Stimulated activated naive CD8-positive, alpha-beta T cell treated with anti-CD3 and anti-CD28 coated beads, Interleukin-15, amount 100 ng/mL, for 72 hours (primary cell): Measurements from ENCODE around the gene NOL4L.
A peak's percentile ranks its signal among the peaks of the same experiment; 100 is the strongest.

ENCODE experiments used
- ATAC-seq: fragments of 150-1000 bp; cut with Tn5 transposase; 2 replicates; pipeline ENCODE4 v1.10.0; 2021; ENCODE audit warnings: mild to moderate bottlenecking, moderate library complexity
- DNase-seq, 2 donors: peaks; one replicate each; pipeline ENCODE4 v3.0.0; 2021 to 2022
- H3K27ac Mint-ChIP-seq, 2 donors: one replicate each; pipeline ENCODE4 v1.8.0; 2022; ENCODE audit warnings: mild to moderate bottlenecking in 2 of 2, mixed read lengths in 2 of 2, moderate library complexity in 2 of 2
- H3K27me3 Mint-ChIP-seq: one replicate; pipeline ENCODE4 v1.8.0; 2022; ENCODE audit warnings: mixed read lengths
- H3K4me1 Mint-ChIP-seq: one replicate; pipeline ENCODE4 v1.8.0; 2022; ENCODE audit warnings: mild to moderate bottlenecking, mixed read lengths
- H3K4me3 Mint-ChIP-seq, 2 donors: one replicate each; pipeline ENCODE4 v1.8.0; 2022; ENCODE audit warnings: mild to moderate bottlenecking in 2 of 2, mixed read lengths in 2 of 2, moderate library complexity in 1 of 2
- H3K9me3 Mint-ChIP-seq, 2 donors: one replicate each; pipeline ENCODE4 v1.8.0; 2022; ENCODE audit warnings: mixed read lengths in 2 of 2

Gene NOL4L

GRCh38 chr20:32539026-32539816, 45.9 kb downstream of the NOL4L start:
- Mint-ChIP-seq H3K4me3 (peak overlapping the region; percentile 79 to 80), H3K27me3 (no peaks in the 10 kb centered on the region), H3K9me3 (no peaks in the 10 kb centered on the region), H3K27ac (peak overlapping the region; percentile 93 to 95), H3K4me1 (peaks cover 94% of the 10 kb centered on the region)
- DNase-seq (no peak), ATAC-seq (no peak)

DNA sequence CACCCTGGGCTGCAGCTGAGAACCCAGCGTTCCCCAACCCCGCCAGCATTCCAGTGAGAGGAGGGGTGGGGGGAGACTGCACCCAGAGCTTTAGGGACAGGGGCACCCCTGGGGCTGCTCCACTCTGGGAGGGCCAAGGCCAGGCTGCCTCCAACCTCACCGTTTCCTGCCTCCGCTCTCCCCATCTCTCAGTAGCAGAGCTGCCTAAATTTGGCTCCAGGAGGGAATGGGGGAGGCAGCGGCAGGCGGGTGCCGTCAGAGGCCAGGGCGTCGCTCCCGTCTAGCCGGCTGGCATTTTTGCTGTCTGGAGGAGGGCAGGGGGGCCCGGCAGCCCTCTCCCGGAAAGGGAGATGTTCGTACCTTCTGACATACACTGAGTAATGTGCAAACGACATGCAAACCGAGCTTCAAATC, 46.6 kb downstream of the NOL4L start:
- H3K4me1 Mint-ChIP-seq: peaks cover 94% of the 10 kb centered on the region
- ATAC-seq (no peak), DNase-seq (no peak)
- H3K27me3 Mint-ChIP-seq: no peaks in the 10 kb centered on the region
- peak overlapping the region; percentile 43 to 85 for H3K27ac Mint-ChIP-seq
- H3K4me3 Mint-ChIP-seq: peak overlapping the region; percentile 79 to 80
- no peaks in the 10 kb centered on the region for H3K9me3 Mint-ChIP-seq

GRCh38 chr20:32537657-32538525, 47.2 kb downstream of the NOL4L start:
- Mint-ChIP-seq H3K9me3 (no peaks in the 10 kb centered on the region), H3K27me3 (no peaks in the 10 kb centered on the region), H3K4me3 (peak overlapping the region; percentile 89 to 96), H3K27ac (peak overlapping the region; percentile 63 to 96), H3K4me1 (peaks cover 94% of the 10 kb centered on the region)
- ATAC-seq: no peak
- DNase-seq: no peak

DNA sequence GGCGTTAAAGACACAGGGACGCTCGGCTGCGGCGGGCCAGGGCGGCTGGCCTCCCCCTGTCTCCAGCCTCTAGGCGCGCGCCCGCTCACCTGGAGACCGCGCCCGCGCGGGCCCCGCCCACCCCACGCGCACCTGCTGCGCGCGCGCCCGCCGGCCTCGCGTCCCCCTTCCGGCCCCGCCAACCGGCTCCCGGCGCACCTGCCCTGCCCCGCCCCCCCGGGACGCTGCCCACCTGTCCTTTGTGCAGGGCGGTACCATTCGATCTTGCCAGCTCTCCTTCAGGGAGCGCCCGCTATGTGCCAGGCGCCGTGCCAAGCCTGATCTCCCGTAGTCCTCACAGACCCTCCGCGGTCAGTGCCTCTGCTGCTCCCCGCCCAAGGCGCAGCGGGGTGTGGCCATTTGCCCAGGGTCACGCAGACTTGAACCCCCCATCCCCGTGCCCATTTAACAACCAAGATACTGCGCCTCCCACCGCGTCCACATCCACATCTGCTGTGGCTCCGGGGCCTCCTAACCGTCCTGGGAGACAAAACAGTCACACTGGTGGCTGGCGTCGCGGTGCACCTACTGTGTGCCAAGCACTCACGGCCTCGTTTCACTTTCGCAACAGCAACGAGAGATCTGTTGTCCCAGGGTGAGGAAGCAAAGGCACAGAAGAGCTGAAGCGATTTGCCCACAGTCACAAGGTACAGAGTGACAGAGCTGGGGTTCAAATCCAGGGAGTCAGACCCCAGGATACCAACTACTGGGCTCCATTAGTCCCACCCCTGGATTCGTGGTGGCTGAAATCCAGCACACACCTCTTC, 48.1 kb downstream of the NOL4L start:
- DNase-seq: peak; percentile 69 to 70
- Mint-ChIP-seq H3K4me1 (peaks cover 94% of the 10 kb centered on the region), H3K27ac (peak overlapping the region; percentile 90 to 96), H3K9me3 (no peaks in the 10 kb centered on the region), H3K27me3 (no peaks in the 10 kb centered on the region), H3K4me3 (peak overlapping the region; percentile 89 to 96)
- peak; percentile 19 for ATAC-seq

DNA sequence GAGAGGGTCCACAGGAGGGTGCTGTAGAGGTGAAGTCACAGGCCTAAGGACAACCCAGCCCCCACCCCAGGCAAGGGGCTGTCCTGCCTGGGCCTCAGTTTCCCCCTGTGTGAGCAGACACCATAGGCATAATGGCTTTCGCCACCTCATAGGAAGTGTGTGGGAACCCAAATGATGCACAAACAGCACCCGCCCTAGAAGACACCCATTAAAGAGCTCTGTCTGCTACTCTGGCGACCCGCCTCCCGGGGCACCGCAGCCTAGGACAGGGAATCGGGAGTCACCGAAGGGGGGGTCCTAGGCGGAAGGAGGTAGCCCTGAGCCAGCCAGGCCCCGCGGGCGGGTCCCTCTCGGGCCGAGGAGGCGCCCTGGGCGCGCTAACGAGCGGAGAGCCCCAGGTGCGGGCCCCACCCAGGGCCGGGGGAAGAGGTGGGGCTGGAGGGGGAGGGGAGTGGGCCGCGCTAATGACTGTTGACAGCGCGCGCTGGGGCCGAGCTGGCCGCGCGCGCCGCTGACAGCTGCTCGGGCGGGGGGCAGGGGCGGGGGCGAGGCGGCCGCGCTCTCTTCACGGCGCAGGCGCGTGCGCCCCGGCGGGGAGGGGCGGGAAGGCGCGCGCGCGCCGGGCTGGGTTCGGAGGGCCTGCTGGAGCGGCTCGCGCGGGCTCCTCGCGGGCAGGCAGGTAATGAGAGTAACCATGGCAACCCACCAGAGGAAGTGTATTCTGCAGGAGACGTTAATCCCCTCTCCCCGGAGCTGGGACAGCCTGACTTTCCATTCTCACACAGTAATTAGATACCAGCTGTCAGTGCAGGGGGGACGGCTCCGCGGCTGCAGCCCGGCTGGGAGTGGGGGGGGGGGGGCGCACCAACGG, 48.9 kb downstream of the NOL4L start:
- Mint-ChIP-seq H3K4me1 (peaks cover 94% of the 10 kb centered on the region), H3K4me3 (peak overlapping the region; percentile 88 to 90), H3K9me3 (no peaks in the 10 kb centered on the region), H3K27me3 (no peaks in the 10 kb centered on the region), H3K27ac (peak overlapping the region; percentile 74 to 94)
- ATAC-seq: peak; percentile 76
- peak; percentile 85 to 89 for DNase-seq

- H3K27me3 Mint-ChIP-seq: no peaks in the 10 kb centered on the region
- DNase-seq (peak; percentile 42 to 48), ATAC-seq (no peak)
- peaks cover 91% of the 10 kb centered on the region for H3K4me1 Mint-ChIP-seq
- H3K27ac Mint-ChIP-seq: peak overlapping the region; percentile 74 to 94
- H3K4me3 Mint-ChIP-seq: peak overlapping the region; percentile 88 to 90
- no peaks in the 10 kb centered on the region for H3K9me3 Mint-ChIP-seq
Measured at GRCh38 chr20:32535316-32535952, 49.7 kb downstream of the NOL4L start.

- Mint-ChIP-seq H3K9me3 (no peaks in the 10 kb centered on the region), H3K27me3 (no peaks in the 10 kb centered on the region), H3K4me3 (peak overlapping the region; percentile 88 to 90), H3K27ac (peak overlapping the region in 1 of 2 donors; percentile 95), H3K4me1 (peaks cover 89% of the 10 kb centered on the region)
- DNase-seq (peak; percentile 42 to 63), ATAC-seq (peak; percentile 50)
Measured at GRCh38 chr20:32534661-32535240, 50.4 kb downstream of the NOL4L start.

DNA sequence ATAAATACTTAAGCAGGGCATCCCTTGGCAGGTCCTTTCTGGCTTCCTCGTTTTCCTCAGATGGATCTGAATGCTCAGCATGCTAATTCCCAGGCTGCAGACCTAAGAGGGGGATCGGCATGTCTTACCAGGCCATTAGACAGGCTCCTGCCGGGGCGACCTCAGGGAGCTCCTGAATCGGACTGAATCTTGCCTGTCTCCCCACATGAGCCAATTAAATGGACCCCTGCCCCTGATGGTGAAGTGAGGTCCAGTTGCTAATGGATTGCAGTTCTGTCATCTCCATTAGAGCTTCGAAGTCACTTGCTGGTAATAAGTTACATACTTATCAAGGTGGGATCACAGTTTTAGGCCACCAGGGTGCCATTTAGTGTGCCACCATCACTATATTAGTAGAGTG, 51.4 kb downstream of the NOL4L start:
- H3K9me3 Mint-ChIP-seq: no peaks in the 10 kb centered on the region
- DNase-seq (no peak), ATAC-seq (no peak)
- H3K27me3 Mint-ChIP-seq: no peaks in the 10 kb centered on the region
- H3K4me3 Mint-ChIP-seq: peak overlapping the region in 1 of 2 donors; percentile 90
- peaks cover 89% of the 10 kb centered on the region for H3K4me1 Mint-ChIP-seq
- H3K27ac Mint-ChIP-seq: peak overlapping the region; percentile 27 to 69

GRCh38 chr20:32532246-32532645, 52.9 kb downstream of the NOL4L start:
- H3K4me3 Mint-ChIP-seq: no peak overlapping the region
- H3K4me1 Mint-ChIP-seq: peaks cover 90% of the 10 kb centered on the region

GRCh38 chr20:32528905-32529670, 56.0 kb downstream of the NOL4L start:
- H3K9me3 Mint-ChIP-seq: no peaks in the 10 kb centered on the region
- peak overlapping the region; percentile 74 to 85 for H3K4me3 Mint-ChIP-seq
- no peaks in the 10 kb centered on the region for H3K27me3 Mint-ChIP-seq
- H3K27ac Mint-ChIP-seq: peak overlapping the region; percentile 90 to 93
- no peak for ATAC-seq
- DNase-seq: no peak
- H3K4me1 Mint-ChIP-seq: peaks cover 95% of the 10 kb centered on the region

More at GRCh38 chr20:32532246-32532645, 52.9 kb downstream of the NOL4L start:
- ATAC-seq (no peak), DNase-seq (no peak)
- H3K27ac Mint-ChIP-seq: no peak overlapping the region
- H3K9me3 Mint-ChIP-seq: no peaks in the 10 kb centered on the region
- H3K27me3 Mint-ChIP-seq: no peaks in the 10 kb centered on the region

GRCh38 chr20:32528171-32528891, 56.8 kb downstream of the NOL4L start:
- Mint-ChIP-seq H3K4me3 (peak overlapping the region; percentile 74 to 85), H3K4me1 (peaks cover 95% of the 10 kb centered on the region), H3K27ac (peak overlapping the region; percentile 93 to 95), H3K27me3 (no peaks in the 10 kb centered on the region), H3K9me3 (no peaks in the 10 kb centered on the region)
- peak in 1 of 2 donors; percentile 45 for DNase-seq
- ATAC-seq: peak; percentile 58

DNA sequence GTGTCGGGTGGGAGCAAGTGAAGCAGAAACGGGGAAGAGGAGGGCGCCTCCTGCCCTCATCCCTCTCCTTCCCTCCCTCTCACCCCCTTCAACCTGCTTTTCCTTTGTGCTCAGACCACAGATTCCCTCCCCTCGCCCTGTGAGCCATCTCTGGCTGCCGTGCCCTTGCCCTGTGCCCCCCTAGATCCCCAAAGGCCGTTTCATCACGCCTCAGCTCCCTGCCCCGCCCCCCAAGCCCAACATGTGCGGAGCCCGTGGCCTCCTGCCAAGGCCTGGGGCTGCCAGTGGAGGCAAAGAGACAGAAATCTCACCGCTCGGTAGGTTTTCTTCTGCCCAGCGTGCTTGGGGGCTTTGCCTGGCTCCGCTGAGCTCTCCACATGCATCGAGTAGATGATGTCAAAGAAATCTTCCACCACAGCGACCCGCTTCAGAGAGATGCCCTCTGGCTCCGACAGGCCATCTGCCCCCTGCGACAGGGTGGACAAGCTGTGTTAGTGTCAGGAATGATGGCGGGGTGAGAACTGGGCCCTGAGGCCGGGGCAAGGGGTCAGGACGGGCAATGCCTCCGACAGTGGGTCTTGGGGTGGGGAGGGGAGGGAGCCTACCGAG, 57.6 kb downstream of the NOL4L start:
- Mint-ChIP-seq H3K27ac (peak overlapping the region; percentile 93 to 95), H3K27me3 (no peaks in the 10 kb centered on the region), H3K4me1 (peaks cover 95% of the 10 kb centered on the region), H3K4me3 (peak overlapping the region; percentile 74 to 85), H3K9me3 (no peaks in the 10 kb centered on the region)
- ATAC-seq: peak; percentile 26
- no peak for DNase-seq
